Measurements from ENCODE around the gene FSTL3.

Gene FSTL3

DNA sequence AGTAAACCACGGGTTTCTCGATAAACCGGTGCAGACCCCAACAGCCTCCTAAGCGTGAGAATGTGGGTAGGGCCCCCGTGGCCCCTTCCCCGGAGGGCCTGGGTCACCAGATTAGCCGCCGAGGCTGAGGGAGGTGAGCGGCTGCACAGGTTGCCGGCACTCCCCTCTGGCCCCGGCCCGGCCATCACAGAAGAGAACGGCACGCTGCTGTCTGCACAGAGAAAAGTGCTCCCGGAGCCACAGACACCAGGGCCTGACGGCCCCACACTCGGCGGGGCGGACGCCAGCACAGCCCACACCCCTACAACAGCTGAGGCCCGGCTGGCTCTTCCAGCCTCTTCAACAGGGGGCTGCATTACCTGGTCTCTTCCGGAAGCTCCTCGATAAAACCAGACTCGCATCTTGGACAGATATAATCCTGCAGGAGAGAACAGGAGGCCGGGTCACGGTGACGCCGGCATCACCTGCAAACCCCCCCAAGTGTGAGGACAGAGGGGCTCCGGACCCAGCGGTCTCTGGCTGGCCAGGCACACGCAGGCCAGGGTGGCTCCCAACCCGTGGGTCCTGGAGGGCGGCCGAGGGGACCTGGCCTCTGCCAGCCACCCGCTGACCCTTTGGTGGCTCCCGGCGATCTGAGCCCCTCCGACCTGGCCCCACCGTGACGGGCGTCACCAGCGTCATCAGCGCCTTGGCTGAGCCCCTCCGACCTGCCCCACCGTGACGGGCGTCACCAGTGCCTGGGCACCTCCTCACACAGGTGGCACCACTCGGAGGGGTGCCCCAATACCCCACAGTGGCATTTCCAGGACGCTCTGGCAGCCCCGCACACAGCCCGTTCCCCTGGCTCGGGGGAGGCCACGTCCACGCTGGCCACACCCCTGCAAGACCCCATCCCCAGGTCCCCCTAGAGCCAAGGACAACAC, 23.5 kb upstream of the FSTL3 start:
- no peak for ATAC-seq (ENCODE audit: low read depth)
- no peak for TF ChIP-seq CTCF (IDR thresholded peaks at IDR 0.05; ENCODE audit: poor library complexity, severe bottlenecking)
- Histone ChIP-seq H3K27me3 (ENCODE audit: insufficient read depth, poor library complexity, severe bottlenecking) (no peaks in the 10 kb centered on the region), H3K27ac (ENCODE audit: poor library complexity, severe bottlenecking) (no peak overlapping the region), H3K4me1 (ENCODE audit: insufficient read depth, poor library complexity, severe bottlenecking) (no peaks in the 10 kb centered on the region), H3K4me3 (ENCODE audit: severe bottlenecking) (no peak overlapping the region), H3K9me3 (ENCODE audit: severe bottlenecking) (no peaks in the 10 kb centered on the region), H3K36me3 (ENCODE audit: low read depth) (peaks cover 50% of the 10 kb centered on the region)
- DNase-seq (ENCODE audit: low spot score): no peak

- Histone ChIP-seq H3K9me3 (ENCODE audit: severe bottlenecking) (no peaks in the 10 kb centered on the region), H3K36me3 (ENCODE audit: low read depth) (peaks cover 55% of the 10 kb centered on the region), H3K27ac (ENCODE audit: poor library complexity, severe bottlenecking) (no peak overlapping the region), H3K4me1 (ENCODE audit: insufficient read depth, poor library complexity, severe bottlenecking) (no peaks in the 10 kb centered on the region), H3K4me3 (ENCODE audit: severe bottlenecking) (no peak overlapping the region), H3K27me3 (ENCODE audit: insufficient read depth, poor library complexity, severe bottlenecking) (no peaks in the 10 kb centered on the region)
- ATAC-seq (ENCODE audit: low read depth) (no peak), DNase-seq (ENCODE audit: low spot score) (no peak)
- TF ChIP-seq CTCF (IDR thresholded peaks at IDR 0.05; ENCODE audit: poor library complexity, severe bottlenecking): no peak
Observed at GRCh38 chr19:653425-653824, 22.8 kb upstream of the FSTL3 start.

DNA sequence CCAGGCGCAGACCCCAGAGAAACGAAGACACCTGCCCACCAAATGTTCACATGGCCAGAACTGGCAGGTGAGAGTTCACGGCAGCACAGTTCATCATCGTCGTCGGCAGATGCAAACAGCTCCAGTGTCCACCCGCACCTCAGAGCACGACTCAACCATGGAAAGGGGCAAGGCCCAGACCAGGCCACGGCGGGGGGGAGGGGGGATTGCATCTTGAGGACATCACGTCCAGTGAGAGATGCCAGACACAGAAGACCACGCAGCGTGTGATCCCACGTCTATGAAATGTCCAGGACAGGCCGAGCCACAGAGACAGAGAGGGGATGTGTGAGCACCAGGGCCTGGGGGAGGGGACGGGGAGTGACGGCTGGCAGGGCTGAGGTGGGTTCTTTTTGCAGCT, 20.5 kb upstream of the FSTL3 start:
- DNase-seq (ENCODE audit: low spot score) (no peak), ATAC-seq (ENCODE audit: low read depth) (no peak)
- Histone ChIP-seq H3K9me3 (ENCODE audit: severe bottlenecking) (no peaks in the 10 kb centered on the region), H3K4me3 (ENCODE audit: severe bottlenecking) (no peak overlapping the region), H3K36me3 (ENCODE audit: low read depth) (peaks cover 57% of the 10 kb centered on the region), H3K27ac (ENCODE audit: poor library complexity, severe bottlenecking) (no peak overlapping the region), H3K27me3 (ENCODE audit: insufficient read depth, poor library complexity, severe bottlenecking) (no peaks in the 10 kb centered on the region), H3K4me1 (ENCODE audit: insufficient read depth, poor library complexity, severe bottlenecking) (peaks cover 12% of the 10 kb centered on the region)
- TF ChIP-seq CTCF (IDR thresholded peaks at IDR 0.05; ENCODE audit: poor library complexity, severe bottlenecking): no peak

DNA sequence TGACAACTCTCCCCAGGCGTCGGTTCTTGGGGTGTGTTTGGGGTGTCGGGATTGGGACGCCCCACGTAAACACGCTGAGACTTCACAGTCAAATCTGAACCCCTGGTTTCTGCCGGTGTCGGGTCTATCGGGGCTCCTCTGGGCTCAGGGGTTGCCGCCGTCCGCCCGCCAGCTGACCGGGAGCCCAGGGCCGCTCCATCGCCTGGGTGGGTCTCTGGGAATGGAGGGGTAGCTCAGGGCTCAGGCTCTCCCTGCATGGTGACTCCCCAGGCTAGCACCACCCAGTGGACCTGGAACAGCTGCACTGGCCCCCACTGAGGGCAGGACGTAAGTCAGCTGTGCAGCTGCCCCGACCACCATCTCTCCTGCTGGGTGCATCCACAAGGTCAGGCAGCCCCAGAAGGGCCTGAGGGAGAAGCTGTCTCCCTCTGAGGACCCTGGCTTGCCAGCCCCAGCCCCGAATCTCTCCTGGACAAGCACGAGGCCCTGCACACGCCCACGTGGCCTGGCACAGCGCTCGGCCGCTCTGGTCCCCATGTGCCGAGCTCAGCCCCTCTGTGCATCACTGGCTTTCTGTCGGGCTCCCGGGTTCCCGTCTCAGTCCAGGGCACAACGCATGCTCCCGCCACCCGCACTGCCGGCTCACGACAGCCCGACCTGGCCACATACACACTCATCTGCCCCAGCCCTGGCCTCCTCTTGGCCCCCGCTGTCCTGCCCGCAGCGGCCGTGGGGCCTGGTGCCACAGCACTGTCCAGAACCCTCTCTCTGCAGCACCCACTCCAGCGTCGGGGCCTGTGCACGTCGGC, 19.2 kb upstream of the FSTL3 start:
- H3K36me3 ChIP-seq (ENCODE audit: low read depth): peaks cover 58% of the 10 kb centered on the region
- H3K27me3 ChIP-seq (ENCODE audit: insufficient read depth, poor library complexity, severe bottlenecking): no peaks in the 10 kb centered on the region
- H3K9me3 ChIP-seq (ENCODE audit: severe bottlenecking): no peaks in the 10 kb centered on the region
- peaks cover 18% of the 10 kb centered on the region for H3K4me1 ChIP-seq (ENCODE audit: insufficient read depth, poor library complexity, severe bottlenecking)
- no peak overlapping the region for H3K27ac ChIP-seq (ENCODE audit: poor library complexity, severe bottlenecking)
- DNase-seq (ENCODE audit: low spot score) (no peak), ATAC-seq (ENCODE audit: low read depth) (no peak)
- H3K4me3 ChIP-seq (ENCODE audit: severe bottlenecking): no peak overlapping the region
- TF ChIP-seq CTCF (IDR thresholded peaks at IDR 0.05; ENCODE audit: poor library complexity, severe bottlenecking): no peak
